Measurements from ENCODE around the gene MT1HL1. TPM values are rescaled to one million over a fixed set of nuclear protein-coding genes. Genes with fewer than 3 reads are reported as not detected.

The MT1HL1 gene
- total and polyA plus RNA-seq, 2 of the 8 experiments (the other 6 are each of a cell fraction or from before 2014, with no cell fraction given), result not detected

DNA sequence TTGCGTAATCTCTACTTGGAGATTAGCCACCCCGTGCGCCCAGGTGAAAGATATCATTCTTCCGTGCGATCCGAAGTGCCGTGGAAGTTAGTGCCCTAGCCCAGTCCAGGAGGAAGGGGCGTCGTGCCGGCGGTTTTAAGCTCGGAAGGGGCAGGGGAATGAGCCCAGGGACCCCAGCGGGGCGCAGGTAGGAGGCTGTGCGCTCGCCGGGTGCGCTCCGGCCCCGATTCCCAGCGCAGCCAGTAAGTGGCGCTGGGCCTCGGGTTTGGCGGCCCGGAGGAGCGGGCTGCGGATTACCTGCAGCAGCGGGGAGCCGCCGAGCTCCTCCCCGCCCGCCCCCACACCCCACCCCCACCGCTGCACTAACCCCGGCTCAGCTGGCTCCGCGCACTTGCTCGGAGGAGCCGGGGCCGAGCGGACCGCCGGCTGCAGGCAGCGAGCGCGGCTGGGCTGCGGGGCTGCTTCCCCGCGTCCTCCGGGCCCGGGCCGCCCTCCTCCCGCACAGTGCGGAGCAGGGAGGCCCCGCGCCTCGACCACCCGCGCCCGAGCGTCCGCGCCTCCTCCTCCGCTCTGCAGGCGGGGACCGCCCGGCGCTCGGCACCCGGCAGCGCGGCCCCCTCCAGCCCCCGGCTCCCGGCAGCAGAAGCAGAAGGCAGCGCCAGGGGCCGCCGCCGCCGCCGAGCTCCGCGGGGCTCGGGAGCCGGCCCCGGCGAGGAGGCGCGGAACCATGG is 37.7 kb upstream of the MT1HL1 start, which contains the start of gene RYR2 (continued):
- TF ChIP-seq, protein P1, sequence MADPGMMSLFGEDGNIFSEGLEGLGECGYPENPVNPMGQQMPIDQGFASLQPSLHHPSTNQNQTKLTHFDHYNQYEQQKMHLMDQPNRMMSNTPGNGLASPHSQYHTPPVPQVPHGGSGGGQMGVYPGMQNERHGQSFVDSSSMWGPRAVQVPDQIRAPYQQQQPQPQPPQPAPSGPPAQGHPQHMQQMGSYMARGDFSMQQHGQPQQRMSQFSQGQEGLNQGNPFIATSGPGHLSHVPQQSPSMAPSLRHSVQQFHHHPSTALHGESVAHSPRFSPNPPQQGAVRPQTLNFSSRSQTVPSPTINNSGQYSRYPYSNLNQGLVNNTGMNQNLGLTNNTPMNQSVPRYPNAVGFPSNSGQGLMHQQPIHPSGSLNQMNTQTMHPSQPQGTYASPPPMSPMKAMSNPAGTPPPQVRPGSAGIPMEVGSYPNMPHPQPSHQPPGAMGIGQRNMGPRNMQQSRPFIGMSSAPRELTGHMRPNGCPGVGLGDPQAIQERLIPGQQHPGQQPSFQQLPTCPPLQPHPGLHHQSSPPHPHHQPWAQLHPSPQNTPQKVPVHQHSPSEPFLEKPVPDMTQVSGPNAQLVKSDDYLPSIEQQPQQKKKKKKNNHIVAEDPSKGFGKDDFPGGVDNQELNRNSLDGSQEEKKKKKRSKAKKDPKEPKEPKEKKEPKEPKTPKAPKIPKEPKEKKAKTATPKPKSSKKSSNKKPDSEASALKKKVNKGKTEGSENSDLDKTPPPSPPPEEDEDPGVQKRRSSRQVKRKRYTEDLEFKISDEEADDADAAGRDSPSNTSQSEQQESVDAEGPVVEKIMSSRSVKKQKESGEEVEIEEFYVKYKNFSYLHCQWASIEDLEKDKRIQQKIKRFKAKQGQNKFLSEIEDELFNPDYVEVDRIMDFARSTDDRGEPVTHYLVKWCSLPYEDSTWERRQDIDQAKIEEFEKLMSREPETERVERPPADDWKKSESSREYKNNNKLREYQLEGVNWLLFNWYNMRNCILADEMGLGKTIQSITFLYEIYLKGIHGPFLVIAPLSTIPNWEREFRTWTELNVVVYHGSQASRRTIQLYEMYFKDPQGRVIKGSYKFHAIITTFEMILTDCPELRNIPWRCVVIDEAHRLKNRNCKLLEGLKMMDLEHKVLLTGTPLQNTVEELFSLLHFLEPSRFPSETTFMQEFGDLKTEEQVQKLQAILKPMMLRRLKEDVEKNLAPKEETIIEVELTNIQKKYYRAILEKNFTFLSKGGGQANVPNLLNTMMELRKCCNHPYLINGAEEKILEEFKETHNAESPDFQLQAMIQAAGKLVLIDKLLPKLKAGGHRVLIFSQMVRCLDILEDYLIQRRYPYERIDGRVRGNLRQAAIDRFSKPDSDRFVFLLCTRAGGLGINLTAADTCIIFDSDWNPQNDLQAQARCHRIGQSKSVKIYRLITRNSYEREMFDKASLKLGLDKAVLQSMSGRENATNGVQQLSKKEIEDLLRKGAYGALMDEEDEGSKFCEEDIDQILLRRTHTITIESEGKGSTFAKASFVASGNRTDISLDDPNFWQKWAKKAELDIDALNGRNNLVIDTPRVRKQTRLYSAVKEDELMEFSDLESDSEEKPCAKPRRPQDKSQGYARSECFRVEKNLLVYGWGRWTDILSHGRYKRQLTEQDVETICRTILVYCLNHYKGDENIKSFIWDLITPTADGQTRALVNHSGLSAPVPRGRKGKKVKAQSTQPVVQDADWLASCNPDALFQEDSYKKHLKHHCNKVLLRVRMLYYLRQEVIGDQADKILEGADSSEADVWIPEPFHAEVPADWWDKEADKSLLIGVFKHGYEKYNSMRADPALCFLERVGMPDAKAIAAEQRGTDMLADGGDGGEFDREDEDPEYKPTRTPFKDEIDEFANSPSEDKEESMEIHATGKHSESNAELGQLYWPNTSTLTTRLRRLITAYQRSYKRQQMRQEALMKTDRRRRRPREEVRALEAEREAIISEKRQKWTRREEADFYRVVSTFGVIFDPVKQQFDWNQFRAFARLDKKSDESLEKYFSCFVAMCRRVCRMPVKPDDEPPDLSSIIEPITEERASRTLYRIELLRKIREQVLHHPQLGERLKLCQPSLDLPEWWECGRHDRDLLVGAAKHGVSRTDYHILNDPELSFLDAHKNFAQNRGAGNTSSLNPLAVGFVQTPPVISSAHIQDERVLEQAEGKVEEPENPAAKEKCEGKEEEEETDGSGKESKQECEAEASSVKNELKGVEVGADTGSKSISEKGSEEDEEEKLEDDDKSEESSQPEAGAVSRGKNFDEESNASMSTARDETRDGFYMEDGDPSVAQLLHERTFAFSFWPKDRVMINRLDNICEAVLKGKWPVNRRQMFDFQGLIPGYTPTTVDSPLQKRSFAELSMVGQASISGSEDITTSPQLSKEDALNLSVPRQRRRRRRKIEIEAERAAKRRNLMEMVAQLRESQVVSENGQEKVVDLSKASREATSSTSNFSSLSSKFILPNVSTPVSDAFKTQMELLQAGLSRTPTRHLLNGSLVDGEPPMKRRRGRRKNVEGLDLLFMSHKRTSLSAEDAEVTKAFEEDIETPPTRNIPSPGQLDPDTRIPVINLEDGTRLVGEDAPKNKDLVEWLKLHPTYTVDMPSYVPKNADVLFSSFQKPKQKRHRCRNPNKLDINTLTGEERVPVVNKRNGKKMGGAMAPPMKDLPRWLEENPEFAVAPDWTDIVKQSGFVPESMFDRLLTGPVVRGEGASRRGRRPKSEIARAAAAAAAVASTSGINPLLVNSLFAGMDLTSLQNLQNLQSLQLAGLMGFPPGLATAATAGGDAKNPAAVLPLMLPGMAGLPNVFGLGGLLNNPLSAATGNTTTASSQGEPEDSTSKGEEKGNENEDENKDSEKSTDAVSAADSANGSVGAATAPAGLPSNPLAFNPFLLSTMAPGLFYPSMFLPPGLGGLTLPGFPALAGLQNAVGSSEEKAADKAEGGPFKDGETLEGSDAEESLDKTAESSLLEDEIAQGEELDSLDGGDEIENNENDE (IDR thresholded peaks at IDR 0.05; ENCODE audit: insufficient replicate concordance, low read length), result no peak
- TF ChIP-seq KDM4A (IDR thresholded peaks at IDR 0.05; ENCODE audit: low read depth, low read length, severe bottlenecking), result peak; percentile 59
- peak; percentile 83 for TF ChIP-seq PHF8 (conservative IDR thresholded peaks at IDR 0.05; ENCODE audit: low read depth, low read length)
- peak; percentile 78 to 83 for TF ChIP-seq RAD21 (IDR thresholded peaks at IDR 0.05 in 1 of 2, conservative IDR thresholded peaks at IDR 0.05 in 1 of 2; ENCODE audit: low read depth in 2 of 2, low read length in 2 of 2)
